Endothelial cell of umbilical vein (primary cell): ENCODE data around the gene FHOD3. TPM values are rescaled to one million over a fixed set of nuclear protein-coding genes. Genes with fewer than 3 reads are reported as not detected.

Experiments used
- BruUV-seq: library from RNA; stranded (reverse); fragments of 400-500 nt; replicated peaks from 2 replicates; lab custom pipeline; 2021; lab: Mats Ljungman, UMichigan
- CTCF ChIA-PET: fragments of 300-600, 350-600 bp; sonication (Branson Sonifier 250); formaldehyde crosslinking; loops from one replicate; lab custom pipeline; 2021; ENCODE audit warnings: antibody characterized with exemption, inconsistent platforms; lab: Charles Lee
- POLR2A ChIA-PET: fragments of 300-600, 350-600 bp; sonication (Branson Sonifier 250); formaldehyde crosslinking; loops from one replicate; lab custom pipeline; 2021; ENCODE audit warnings: antibody characterized with exemption, inconsistent platforms; lab: Charles Lee
- DNase-seq: peaks from one replicate; pipeline ENCODE4 v3.0.0-alpha.2; 2011; ENCODE audit warnings: low read depth, low spot score
- FAIRE-seq: peaks from 2 replicates; lab custom pipeline; 2011; peaks lifted over from hg19 to GRCh38; lab: Jason Lieb, UNC
- H2AFZ ChIP-seq: 2 replicates; pipeline ENCODE4 v1.6.0; 2012; ENCODE audit warnings: low read depth, low read length, control low read depth, inconsistent platforms
- H3K27ac ChIP-seq: 2 replicates; pipeline ENCODE4 v1.5.1; 2011; ENCODE audit warnings: low read depth, mild to moderate bottlenecking, control low read depth, low read length, moderate library complexity; ENCODE audit not compliant: insufficient read depth
- H3K27me3 ChIP-seq, 2 experiments: 2 replicates each; pipeline versions ENCODE4 v1.6.0 to v1.6.1; 2011; ENCODE audit warnings: low read length in 2 of 2, mixed read lengths in 1 of 2; ENCODE audit not compliant: control insufficient read depth in 2 of 2, insufficient read depth in 2 of 2
- H3K36me3 ChIP-seq, 2 experiments: 2 replicates in 1 of 2; 3 replicates in 1 of 2; pipeline ENCODE4 v1.5.1; 2011; ENCODE audit warnings: low read length in 2 of 2, mild to moderate bottlenecking in 1 of 2, moderate library complexity in 1 of 2; ENCODE audit not compliant: control insufficient read depth in 2 of 2, insufficient read depth in 2 of 2; ENCODE audit errors: extremely low read depth in 1 of 2
- H3K4me1 ChIP-seq: 3 replicates; pipeline ENCODE4 v1.5.1; 2011; ENCODE audit warnings: mild to moderate bottlenecking, low read length; ENCODE audit not compliant: control insufficient read depth, insufficient read depth; ENCODE audit errors: extremely low read depth
- H3K4me2 ChIP-seq: 2 replicates; pipeline ENCODE4 v1.6.1; 2011; ENCODE audit warnings: low read length, control low read depth, mixed read lengths; ENCODE audit not compliant: insufficient read depth
- H3K4me3 ChIP-seq, 3 experiments: fragments of 200-600 bp in 1 of 3; sonication (generic), shearing (Covaris generic) in 1 of 3; replicated peaks in 1 of 3; 2 replicates each; pipeline ENCODE4 v1.5.1; 2011 to 2016; ENCODE audit warnings: control low read depth in 3 of 3, low read length in 3 of 3, mild to moderate bottlenecking in 2 of 3, inconsistent platforms in 1 of 3, low read depth in 1 of 3, moderate library complexity in 1 of 3; ENCODE audit not compliant: insufficient read depth in 1 of 3
- H3K79me2 ChIP-seq: 2 replicates; pipeline ENCODE4 v1.6.0; 2012; ENCODE audit warnings: low read length, inconsistent platforms; ENCODE audit not compliant: control insufficient read depth, insufficient read depth
- H3K9ac ChIP-seq: replicated peaks from 2 replicates; pipeline ENCODE3; 2011; ENCODE audit warnings: low read length, control low read depth; ENCODE audit not compliant: insufficient read depth; ENCODE audit errors: extremely low read depth
- H3K9me1 ChIP-seq: replicated peaks from 3 replicates; pipeline ENCODE4 v1.6.0; 2011; ENCODE audit warnings: mild to moderate bottlenecking, low read length; ENCODE audit not compliant: control insufficient read depth, insufficient read depth; ENCODE audit errors: extremely low read depth
- H3K9me3 ChIP-seq: replicated peaks from 2 replicates; pipeline ENCODE4 v1.5.1; 2012; ENCODE audit warnings: low read length, inconsistent platforms; ENCODE audit not compliant: control insufficient read depth, insufficient read depth
- H4K20me1 ChIP-seq: replicated peaks from 2 replicates; pipeline ENCODE3; 2011; ENCODE audit warnings: mild to moderate bottlenecking, low read length; ENCODE audit not compliant: control insufficient read depth, insufficient read depth; ENCODE audit errors: extremely low read depth
- EZH2 ChIP-seq: IDR thresholded peaks from 2 replicates; pipeline ENCODE4 v1.6.1; 2012; ENCODE audit warnings: borderline replicate concordance, low read depth, mild to moderate bottlenecking, moderate library complexity, low read length, inconsistent platforms; ENCODE audit not compliant: severe bottlenecking
- FOS ChIP-seq: IDR thresholded peaks from 2 replicates; pipeline ENCODE4 v1.6.1; 2011; ENCODE audit warnings: mild to moderate bottlenecking, low read length, moderate library complexity, borderline replicate concordance; ENCODE audit not compliant: insufficient read depth
- GATA2 ChIP-seq: IDR thresholded peaks from 2 replicates; pipeline ENCODE4 v1.7.0; 2011; ENCODE audit warnings: low read depth, mild to moderate bottlenecking, moderate library complexity, mixed read lengths, low read length; ENCODE audit not compliant: insufficient read length, insufficient read depth
- JUN ChIP-seq: IDR thresholded peaks from 2 replicates; pipeline ENCODE4 v1.6.1; 2011; ENCODE audit warnings: borderline replicate concordance, low read depth; ENCODE audit not compliant: insufficient read length, insufficient read depth
- MYC ChIP-seq: IDR thresholded peaks from one replicate; pipeline ENCODE4 v1.6.1; 2011; ENCODE audit warnings: mild to moderate bottlenecking, low read depth, low read length
- POLR2A ChIP-seq: IDR thresholded peaks from 2 replicates; pipeline ENCODE4 v1.6.1; 2012; ENCODE audit warnings: low read depth, mild to moderate bottlenecking, control low read depth, low read length
- POLR2AphosphoS5 ChIP-seq: IDR thresholded peaks from 2 replicates; pipeline ENCODE4 v1.6.1; 2012; ENCODE audit warnings: low read depth, mild to moderate bottlenecking, control low read depth, low read length, moderate library complexity; ENCODE audit not compliant: insufficient read depth
- dilution Hi-C: fragments of 300-500 bp; cut with MboI; formaldehyde crosslinking; loops from one replicate; pipeline ENCODE4 v1.15.0; 2019; ENCODE audit warnings: low sequenced_read_pairs; ENCODE audit not compliant: extremely low pct_ligation_motif_present
- intact Hi-C: fragments of 100-400 bp; cut with micrococcal nuclease; formaldehyde crosslinking; loops from one replicate; pipeline ENCODE4 v1.10.0; 2022
- polyA plus RNA-seq, 4 experiments: library from polyadenylated mRNA; depleted of rRNA in 3 of 4; stranded (reverse) in 3 of 4; unstranded in 1 of 4; fragments of >200 nt; gene quantifications; 2 replicates each; pipeline versions ENCODE4 v1.2.1 to v1.2.3, GENCODE V29; 2011 to 2012; ENCODE audit warnings: missing spikeins in 1 of 4
- total RNA-seq: library from RNA; stranded (reverse); gene quantifications from 2 replicates; pipeline ENCODE4 v1.2.3, GENCODE V29; 2021
- TF ChIP-seq, protein P1 (sequence below): IDR thresholded peaks from 2 replicates; pipeline ENCODE4 v1.6.1; 2011; ENCODE audit not compliant: insufficient read depth, insufficient read length
- TF ChIP-seq, protein P2 (sequence below), 2 donors: IDR thresholded peaks; 1 replicate in 1 of 2; 2 replicates in 1 of 2; pipeline ENCODE4 v1.5.1; 2011; ENCODE audit warnings: low read length in 2 of 2, mild to moderate bottlenecking in 2 of 2, moderate library complexity in 2 of 2, control low read depth in 1 of 2, inconsistent platforms in 1 of 2, low read depth in 1 of 2; ENCODE audit not compliant: insufficient read depth in 1 of 2; ENCODE audit errors: extremely low read depth in 1 of 2

The FHOD3 gene
- total and polyA plus RNA-seq, 2 donors (not counting 3 experiments of a cell fraction or from before 2014, with no cell fraction given) = 0.06 to 1.5 TPM

DNA sequence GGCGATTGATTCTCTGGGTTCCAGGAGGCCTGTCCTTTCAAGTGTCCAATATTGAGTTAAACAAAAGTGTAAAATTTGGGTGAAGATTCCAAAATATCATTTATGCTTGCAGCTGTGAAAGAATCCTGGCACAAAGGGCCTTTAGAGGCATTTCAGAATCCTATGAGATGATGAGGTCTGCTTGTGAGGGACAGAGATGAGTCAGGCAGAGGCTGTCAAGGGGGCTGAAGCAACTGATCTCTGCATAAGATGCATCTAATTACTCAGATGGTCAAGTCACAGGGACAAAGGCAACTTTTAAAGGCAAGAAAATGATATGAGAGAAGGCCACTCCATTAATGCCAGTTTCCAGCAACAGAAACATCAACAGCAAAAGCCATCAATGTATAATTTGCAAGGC, 78.8 kb downstream of the FHOD3 start:
- Histone ChIP-seq H3K79me2 (no peaks in the 10 kb centered on the region), H3K4me1 (no peaks in the 10 kb centered on the region), H3K36me3 (no peaks in the 10 kb centered on the region), H3K9me1 (no peaks in the 10 kb centered on the region), H3K27me3 (no peaks in the 10 kb centered on the region), H3K4me2 (no peak overlapping the region), H3K4me3 (no peak overlapping the region), H3K9me3 (no peaks in the 10 kb centered on the region), H4K20me1 (no peaks in the 10 kb centered on the region), H3K9ac (no peak overlapping the region), H2AFZ (no peak overlapping the region), H3K27ac (no peak overlapping the region)
- no TSS peak for BruUV-seq
- intact Hi-C loops = no loop called here
- TF ChIP-seq MYC = no peak
- TF ChIP-seq, protein P1, sequence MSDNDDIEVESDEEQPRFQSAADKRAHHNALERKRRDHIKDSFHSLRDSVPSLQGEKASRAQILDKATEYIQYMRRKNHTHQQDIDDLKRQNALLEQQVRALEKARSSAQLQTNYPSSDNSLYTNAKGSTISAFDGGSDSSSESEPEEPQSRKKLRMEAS = no peak
- dilution Hi-C loops = no loop called here
- ChIA-PET CTCF (no interaction called here), POLR2A (no interaction called here)
- FAIRE-seq = no peak
- DNase-seq = no peak

DNA sequence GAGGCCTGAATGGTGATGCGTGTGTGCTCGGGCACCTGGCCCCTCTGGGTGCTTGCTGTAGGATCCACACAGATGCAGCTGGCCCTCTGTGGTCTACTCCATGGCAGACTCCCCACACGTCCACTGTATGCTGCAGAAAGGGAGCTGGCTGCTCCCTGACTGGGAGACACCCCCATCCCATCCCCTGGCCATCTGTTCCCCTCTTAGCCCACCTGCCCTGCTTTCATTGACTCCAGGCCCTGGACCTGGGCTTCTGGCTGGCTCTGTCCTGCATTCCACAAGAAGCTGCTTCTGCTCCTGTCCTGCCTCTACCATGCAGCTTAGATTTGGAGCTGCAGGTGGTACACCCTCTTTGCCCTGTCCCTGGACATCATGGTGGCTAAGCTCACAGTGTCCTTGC, 80.1 kb downstream of the FHOD3 start:
- dilution Hi-C loops = no loop called here
- Histone ChIP-seq H3K27ac (no peak overlapping the region), H3K9me3 (no peaks in the 10 kb centered on the region), H4K20me1 (no peaks in the 10 kb centered on the region), H3K79me2 (no peaks in the 10 kb centered on the region), H3K4me3 (no peak overlapping the region), H3K27me3 (no peaks in the 10 kb centered on the region), H3K9ac (no peak overlapping the region), H3K4me1 (no peaks in the 10 kb centered on the region), H2AFZ (no peak overlapping the region), H3K9me1 (no peaks in the 10 kb centered on the region), H3K36me3 (no peaks in the 10 kb centered on the region), H3K4me2 (no peak overlapping the region)
- intact Hi-C loops = no loop called here
- no peak for FAIRE-seq
- CTCF ChIA-PET = no interaction called here
- POLR2A ChIA-PET = no interaction called here
- DNase-seq = no peak
- TF ChIP-seq JUN (no peak), GATA2 (no peak), MYC (no peak), EZH2 (no peak), POLR2A (no peak), FOS (no peak), POLR2AphosphoS5 (no peak)
- TF ChIP-seq, protein P2, sequence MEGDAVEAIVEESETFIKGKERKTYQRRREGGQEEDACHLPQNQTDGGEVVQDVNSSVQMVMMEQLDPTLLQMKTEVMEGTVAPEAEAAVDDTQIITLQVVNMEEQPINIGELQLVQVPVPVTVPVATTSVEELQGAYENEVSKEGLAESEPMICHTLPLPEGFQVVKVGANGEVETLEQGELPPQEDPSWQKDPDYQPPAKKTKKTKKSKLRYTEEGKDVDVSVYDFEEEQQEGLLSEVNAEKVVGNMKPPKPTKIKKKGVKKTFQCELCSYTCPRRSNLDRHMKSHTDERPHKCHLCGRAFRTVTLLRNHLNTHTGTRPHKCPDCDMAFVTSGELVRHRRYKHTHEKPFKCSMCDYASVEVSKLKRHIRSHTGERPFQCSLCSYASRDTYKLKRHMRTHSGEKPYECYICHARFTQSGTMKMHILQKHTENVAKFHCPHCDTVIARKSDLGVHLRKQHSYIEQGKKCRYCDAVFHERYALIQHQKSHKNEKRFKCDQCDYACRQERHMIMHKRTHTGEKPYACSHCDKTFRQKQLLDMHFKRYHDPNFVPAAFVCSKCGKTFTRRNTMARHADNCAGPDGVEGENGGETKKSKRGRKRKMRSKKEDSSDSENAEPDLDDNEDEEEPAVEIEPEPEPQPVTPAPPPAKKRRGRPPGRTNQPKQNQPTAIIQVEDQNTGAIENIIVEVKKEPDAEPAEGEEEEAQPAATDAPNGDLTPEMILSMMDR (IDR thresholded peaks at IDR 0.05; ENCODE audit: extremely low read depth in 1 of 2, insufficient read depth in 1 of 2, low read depth in 1 of 2, low read length in 2 of 2) = no peak
- TF ChIP-seq, protein P1 = no peak
- BruUV-seq = no TSS peak
